HEK293T (cell line): ENCODE results near the gene TRPT1.

Experiments used
- CTCF ChIA-PET: fragments of 350-600 bp; formaldehyde crosslinking; extraction: SDS; loops from one replicate; lab custom pipeline; 2021; ENCODE audit warnings: antibody characterized with exemption, inconsistent platforms; lab: Yijun Ruan, JAX
- POLR2A ChIA-PET: fragments of 350-600 bp; formaldehyde crosslinking; extraction: SDS; loops from one replicate; lab custom pipeline; 2020; ENCODE audit warnings: antibody characterized with exemption, inconsistent platforms; lab: Yijun Ruan, JAX
- DNase-seq: peaks from one replicate; pipeline ENCODE4 v3.0.0; 2012; ENCODE audit warnings: mixed read lengths; ENCODE audit errors: extremely low spot score
- ARNT ChIP-seq: fragments of 450-650 bp; IDR thresholded peaks from 2 replicates; pipeline ENCODE4 v1.6.1; 2017; ENCODE audit warnings: mild to moderate bottlenecking
- BHLHE40 ChIP-seq: fragments of 450-650 bp; IDR thresholded peaks from 2 replicates; pipeline ENCODE4 v1.6.1; 2016; ENCODE audit warnings: mild to moderate bottlenecking, moderate library complexity, borderline replicate concordance
- CTBP1 ChIP-seq: fragments of 450-650 bp; IDR thresholded peaks from 2 replicates; pipeline ENCODE4 v1.6.1; 2016; ENCODE audit warnings: borderline replicate concordance
- ELF4 ChIP-seq: fragments of 450-650 bp; IDR thresholded peaks from 2 replicates; pipeline ENCODE4 v1.6.1; 2017; ENCODE audit warnings: antibody characterized with exemption
- FOXA1 ChIP-seq: fragments of 450-650 bp; IDR thresholded peaks from 2 replicates; pipeline ENCODE4 v1.6.1; 2016; ENCODE audit warnings: mild to moderate bottlenecking
- FOXK2 ChIP-seq: fragments of 450-650 bp; IDR thresholded peaks from 2 replicates; pipeline ENCODE4 v1.6.1; 2016; ENCODE audit warnings: mild to moderate bottlenecking
- FOXM1 ChIP-seq: fragments of 450-650 bp; IDR thresholded peaks from 2 replicates; pipeline ENCODE4 v1.6.1; 2017; ENCODE audit warnings: mild to moderate bottlenecking, borderline replicate concordance
- HDGF ChIP-seq: fragments of 450-650 bp; IDR thresholded peaks from 2 replicates; pipeline ENCODE4 v1.6.1; 2017; ENCODE audit warnings: antibody characterized with exemption, borderline replicate concordance
- L3MBTL2 ChIP-seq: fragments of 450-650 bp; conservative IDR thresholded peaks from 2 replicates; pipeline ENCODE4 v1.6.1; 2016; ENCODE audit warnings: mild to moderate bottlenecking
- LEF1 ChIP-seq: fragments of 450-650 bp; IDR thresholded peaks from 2 replicates; pipeline ENCODE4 v1.6.1; 2017; ENCODE audit warnings: mild to moderate bottlenecking, borderline replicate concordance
- NFRKB ChIP-seq: fragments of 450-650 bp; IDR thresholded peaks from 2 replicates; pipeline ENCODE4 v1.6.1; 2016; ENCODE audit warnings: mild to moderate bottlenecking, moderate library complexity
- SP1 ChIP-seq: fragments of 450-650 bp; IDR thresholded peaks from 2 replicates; pipeline ENCODE4 v1.6.1; 2017
- SUZ12 ChIP-seq: fragments of 450-650 bp; IDR thresholded peaks from 2 replicates; pipeline ENCODE4 v1.6.1; 2016; ENCODE audit warnings: mild to moderate bottlenecking
- TARDBP ChIP-seq: fragments of 450-650 bp; IDR thresholded peaks from 2 replicates; pipeline ENCODE4 v1.6.1; 2016
- ZNF384 ChIP-seq: fragments of 450-650 bp; IDR thresholded peaks from 2 replicates; pipeline ENCODE4 v1.6.1; 2016
- TF ChIP-seq, protein P1 (sequence below): fragments of 450-650 bp; IDR thresholded peaks from 2 replicates; pipeline ENCODE4 v1.6.1; 2016

TRPT1 gene

DNA sequence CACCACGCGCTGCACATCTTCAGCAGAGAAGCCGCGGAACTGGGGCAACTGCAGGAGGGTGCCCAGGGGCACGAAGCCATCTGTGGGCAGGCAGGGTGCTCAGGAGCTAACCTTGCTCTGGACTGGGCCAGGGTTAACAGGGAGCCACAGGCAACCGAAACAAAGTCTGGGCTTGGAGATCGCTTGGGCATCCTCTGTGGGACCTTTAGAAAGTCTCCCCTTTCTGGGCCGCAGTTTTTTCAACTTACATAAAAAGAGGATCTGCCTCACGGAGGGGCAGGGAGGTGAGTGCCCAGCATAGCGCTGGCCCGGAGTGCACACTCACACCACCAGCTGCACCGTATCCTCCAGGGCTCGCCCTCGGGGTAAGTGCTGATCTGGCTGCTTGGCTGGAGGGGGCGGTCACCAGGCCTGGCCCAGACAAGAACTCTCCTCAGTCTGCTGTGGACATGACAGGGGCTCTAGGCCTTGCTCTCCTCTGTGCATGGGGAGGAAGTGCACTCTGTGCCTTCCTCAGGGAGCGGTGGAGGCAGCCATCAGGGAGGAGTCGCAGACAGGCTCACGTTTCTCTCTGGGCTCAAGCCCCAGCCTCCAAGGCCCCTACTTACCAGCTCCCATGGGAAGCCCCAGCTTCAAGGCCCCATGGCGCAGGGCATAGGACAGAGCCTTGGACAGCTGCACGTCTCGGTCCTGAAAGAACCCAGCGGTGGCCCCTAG lies 937 bp downstream of the TRPT1 start:
- DNase-seq: no peak
- ChIA-PET CTCF (interaction anchor here (0.6 kb wide), 1 partner anchor 37 kb away, joined by 5 read pairs; no protein-coding TSS in a partner anchor), POLR2A (interaction anchor here (0.9 to 2.5 kb wide), 4 partner anchors 9 to 40 kb away, joined by 3 to 8 read pairs (median 4); partner anchors contain the start of genes FKBP2, STIP1 and VEGFB)
- no peak for TF ChIP-seq TARDBP
- TF ChIP-seq NFRKB: no peak
- no peak for TF ChIP-seq FOXA1
- TF ChIP-seq ARNT: no peak
- TF ChIP-seq HDGF: no peak
- no peak for TF ChIP-seq ELF4
- TF ChIP-seq SUZ12: no peak
- no peak for TF ChIP-seq L3MBTL2

DNA sequence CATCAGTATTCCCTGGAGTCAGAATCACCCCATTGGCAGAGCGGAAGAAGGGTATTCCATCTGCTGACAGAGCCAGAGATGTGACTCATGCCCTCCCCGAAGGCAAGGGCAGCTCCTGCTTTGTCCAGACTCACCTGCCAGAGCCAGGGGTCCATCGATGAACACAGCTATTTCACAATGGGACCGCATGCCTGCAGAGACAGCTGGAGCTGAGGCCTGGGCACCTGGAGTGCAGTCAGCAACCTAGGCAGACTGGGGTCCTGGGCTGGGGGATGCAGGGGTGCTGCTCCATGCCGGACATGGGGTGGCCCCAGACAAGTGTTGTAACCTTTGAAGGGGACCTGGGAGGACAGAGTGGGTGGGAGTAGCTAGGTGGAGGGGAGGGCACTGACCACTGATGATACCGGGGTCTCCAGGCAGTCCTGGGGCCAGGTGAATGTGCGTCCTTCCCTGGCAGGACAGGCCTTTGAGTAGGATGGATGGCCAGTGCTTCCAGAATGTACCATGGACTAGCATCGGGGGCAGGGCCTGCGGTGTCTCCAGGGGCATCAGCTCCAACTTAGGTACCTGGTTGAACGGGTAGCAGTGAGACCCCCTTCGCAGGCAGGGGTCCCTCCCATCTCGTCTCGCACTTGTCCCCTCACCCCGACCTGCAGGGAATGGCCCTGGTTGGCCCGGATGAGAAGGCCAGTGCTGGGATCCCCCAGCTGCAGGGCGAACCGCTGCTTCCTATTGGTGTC lies 1.7 kb downstream of the TRPT1 start:
- TF ChIP-seq NFRKB: no peak
- TF ChIP-seq FOXM1: no peak
- DNase-seq: no peak
- ChIA-PET CTCF (interaction anchor here (0.6 to 1.7 kb wide), 2 partner anchors 20 to 77 kb away, joined by 3 to 4 read pairs; no protein-coding TSS in a partner anchor), POLR2A (interaction anchor here (0.5 to 2.5 kb wide), 8 partner anchors 9 to 47 kb away, joined by 3 to 8 read pairs (median 4); partner anchors contain the start of genes FKBP2, STIP1 and VEGFB)

DNA sequence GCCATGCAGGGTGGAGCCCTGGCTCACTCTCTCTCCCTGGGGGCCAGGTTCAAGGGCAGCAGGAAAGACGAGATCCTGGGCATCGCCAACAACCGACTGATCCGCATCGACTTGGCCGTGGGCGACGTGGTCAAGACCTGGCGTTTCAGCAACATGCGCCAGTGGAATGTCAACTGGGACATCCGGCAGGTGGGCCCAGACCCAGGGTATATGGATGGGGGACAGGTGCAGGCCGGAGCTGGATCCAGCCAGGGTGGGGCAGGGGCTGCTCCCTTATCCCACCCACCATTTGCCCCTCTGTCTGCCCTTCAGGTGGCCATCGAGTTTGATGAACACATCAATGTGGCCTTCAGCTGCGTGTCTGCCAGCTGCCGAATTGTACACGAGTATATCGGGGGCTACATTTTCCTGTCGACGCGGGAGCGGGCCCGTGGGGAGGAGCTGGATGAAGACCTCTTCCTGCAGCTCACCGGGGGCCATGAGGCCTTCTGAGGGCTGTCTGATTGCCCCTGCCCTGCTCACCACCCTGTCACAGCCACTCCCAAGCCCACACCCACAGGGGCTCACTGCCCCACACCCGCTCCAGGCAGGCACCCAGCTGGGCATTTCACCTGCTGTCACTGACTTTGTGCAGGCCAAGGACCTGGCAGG lies 2.9 kb downstream of the TRPT1 start:
- TF ChIP-seq FOXK2 (no peak), BHLHE40 (no peak), CTBP1 (no peak), NFRKB (no peak), SP1 (no peak), SUZ12 (no peak), TARDBP (no peak), LEF1 (no peak)
- DNase-seq: no peak
- ChIA-PET CTCF (interaction anchor here (1.7 kb wide), 1 partner anchor 19 kb away, joined by 4 read pairs; no protein-coding TSS in a partner anchor), POLR2A (interaction anchor here (0.6 to 2.5 kb wide), 3 partner anchors 12 to 38 kb away, joined by 3 to 8 read pairs (median 5); partner anchors contain the start of genes FKBP2 and STIP1)

GRCh38 chr11:64222651-64223000 lies 3.4 kb downstream of the TRPT1 start:
- POLR2A ChIA-PET: interaction anchor here (2.5 kb wide), 1 partner anchor 37 kb away, joined by 8 read pairs; the partner anchor contains the start of gene STIP1
- TF ChIP-seq ZNF384: no peak
- no peak for TF ChIP-seq FOXK2
- TF ChIP-seq SP1: no peak
- TF ChIP-seq LEF1: no peak
- TF ChIP-seq NFRKB: no peak
- no peak for TF ChIP-seq SUZ12
- TF ChIP-seq FOXM1: no peak
- TF ChIP-seq, protein P1, sequence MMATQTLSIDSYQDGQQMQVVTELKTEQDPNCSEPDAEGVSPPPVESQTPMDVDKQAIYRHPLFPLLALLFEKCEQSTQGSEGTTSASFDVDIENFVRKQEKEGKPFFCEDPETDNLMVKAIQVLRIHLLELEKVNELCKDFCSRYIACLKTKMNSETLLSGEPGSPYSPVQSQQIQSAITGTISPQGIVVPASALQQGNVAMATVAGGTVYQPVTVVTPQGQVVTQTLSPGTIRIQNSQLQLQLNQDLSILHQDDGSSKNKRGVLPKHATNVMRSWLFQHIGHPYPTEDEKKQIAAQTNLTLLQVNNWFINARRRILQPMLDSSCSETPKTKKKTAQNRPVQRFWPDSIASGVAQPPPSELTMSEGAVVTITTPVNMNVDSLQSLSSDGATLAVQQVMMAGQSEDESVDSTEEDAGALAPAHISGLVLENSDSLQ: no peak
- no peak for TF ChIP-seq TARDBP
- TF ChIP-seq BHLHE40: no peak
- no peak for TF ChIP-seq L3MBTL2
- TF ChIP-seq HDGF: no peak
- no peak for TF ChIP-seq FOXA1
- TF ChIP-seq CTBP1: no peak
- TF ChIP-seq ELF4: no peak
- no peak for TF ChIP-seq ARNT
- CTCF ChIA-PET: no interaction called here
- no peak for DNase-seq

- CTCF ChIA-PET: no interaction called here
- TF ChIP-seq FOXM1 (no peak), TARDBP (no peak), CTBP1 (no peak), HDGF (no peak), ELF4 (no peak), NFRKB (no peak), L3MBTL2 (no peak), FOXA1 (no peak), ARNT (no peak), FOXK2 (no peak), ZNF384 (no peak), LEF1 (no peak), SUZ12 (no peak), SP1 (no peak), BHLHE40 (no peak)
- TF ChIP-seq, protein P1: no peak
- POLR2A ChIA-PET: no interaction called here
- no peak for DNase-seq
Measured at GRCh38 chr11:64220798-64221197, 5.2 kb downstream of the TRPT1 start.

DNA sequence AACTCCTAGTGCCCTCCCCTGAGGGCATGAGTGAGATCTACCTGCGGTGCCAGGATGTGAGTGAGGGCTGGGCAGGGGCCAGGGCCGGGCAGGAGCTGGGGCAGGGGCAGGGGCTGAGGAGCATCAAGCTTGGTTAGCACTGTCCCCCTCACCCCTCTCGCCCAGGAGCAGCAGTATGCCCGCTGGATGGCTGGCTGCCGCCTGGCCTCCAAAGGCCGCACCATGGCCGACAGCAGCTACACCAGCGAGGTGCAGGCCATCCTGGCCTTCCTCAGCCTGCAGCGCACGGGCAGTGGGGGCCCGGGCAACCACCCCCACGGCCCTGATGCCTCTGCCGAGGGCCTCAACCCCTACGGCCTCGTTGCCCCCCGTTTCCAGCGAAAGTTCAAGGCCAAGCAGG lies 5.7 kb downstream of the TRPT1 start:
- POLR2A ChIA-PET: no interaction called here
- CTCF ChIA-PET: no interaction called here
- no peak for DNase-seq
- TF ChIP-seq FOXM1 (no peak), L3MBTL2 (no peak), FOXK2 (no peak), SUZ12 (no peak), ZNF384 (no peak)
